Measurements from ENCODE around the gene TNS3.

DNA sequence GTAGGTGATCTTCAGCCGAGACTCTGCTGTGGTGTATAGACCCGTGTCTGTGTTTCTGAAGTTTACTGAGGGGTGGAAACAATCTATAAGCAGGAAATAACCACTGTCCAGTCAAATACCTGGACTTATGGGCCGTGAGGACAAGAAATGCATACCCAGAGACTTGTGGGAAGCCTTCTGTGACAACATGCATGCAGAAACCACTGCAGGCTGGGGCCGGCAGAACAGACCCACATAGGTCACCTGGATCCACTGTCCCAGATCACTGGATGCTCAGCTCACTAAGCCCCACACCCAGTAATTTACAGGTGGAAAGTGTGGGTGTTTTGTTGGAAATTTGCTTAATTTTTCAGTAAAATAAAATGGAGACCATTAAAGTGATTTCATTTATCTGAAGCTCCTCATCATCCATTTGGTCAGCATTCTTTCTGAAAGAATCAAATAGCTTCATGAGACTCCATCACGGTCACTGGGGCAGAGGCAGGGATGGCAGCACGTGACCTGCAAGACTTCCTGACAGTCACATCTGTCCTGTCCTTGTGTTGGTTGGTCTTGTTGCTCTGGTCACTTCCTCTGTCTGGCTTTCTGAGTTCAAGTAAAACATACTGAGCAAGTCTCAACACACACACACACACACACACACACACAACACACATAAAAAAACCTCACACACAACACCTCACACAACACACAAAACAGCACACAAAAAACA, 108.3 kb downstream of the TNS3 start:
- TF ChIP-seq, protein P1, sequence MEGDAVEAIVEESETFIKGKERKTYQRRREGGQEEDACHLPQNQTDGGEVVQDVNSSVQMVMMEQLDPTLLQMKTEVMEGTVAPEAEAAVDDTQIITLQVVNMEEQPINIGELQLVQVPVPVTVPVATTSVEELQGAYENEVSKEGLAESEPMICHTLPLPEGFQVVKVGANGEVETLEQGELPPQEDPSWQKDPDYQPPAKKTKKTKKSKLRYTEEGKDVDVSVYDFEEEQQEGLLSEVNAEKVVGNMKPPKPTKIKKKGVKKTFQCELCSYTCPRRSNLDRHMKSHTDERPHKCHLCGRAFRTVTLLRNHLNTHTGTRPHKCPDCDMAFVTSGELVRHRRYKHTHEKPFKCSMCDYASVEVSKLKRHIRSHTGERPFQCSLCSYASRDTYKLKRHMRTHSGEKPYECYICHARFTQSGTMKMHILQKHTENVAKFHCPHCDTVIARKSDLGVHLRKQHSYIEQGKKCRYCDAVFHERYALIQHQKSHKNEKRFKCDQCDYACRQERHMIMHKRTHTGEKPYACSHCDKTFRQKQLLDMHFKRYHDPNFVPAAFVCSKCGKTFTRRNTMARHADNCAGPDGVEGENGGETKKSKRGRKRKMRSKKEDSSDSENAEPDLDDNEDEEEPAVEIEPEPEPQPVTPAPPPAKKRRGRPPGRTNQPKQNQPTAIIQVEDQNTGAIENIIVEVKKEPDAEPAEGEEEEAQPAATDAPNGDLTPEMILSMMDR (IDR thresholded peaks at IDR 0.05; ENCODE audit: low read depth, low read length), result no peak
- no peak for TF ChIP-seq POLR2A (IDR thresholded peaks at IDR 0.05; ENCODE audit: extremely low read depth, insufficient read length)
- TF ChIP-seq MYC (IDR thresholded peaks at IDR 0.05; ENCODE audit: low read depth, low read length), result no peak
